ENCODE results near the gene PARVB. TPM values are rescaled to one million over a fixed set of nuclear protein-coding genes. Genes with fewer than 3 reads are reported as not detected.
A peak's percentile ranks its signal among the peaks of the same experiment; 100 is the strongest.

PARVB gene
- polyA plus RNA-seq, 1 experiment = 65.8 TPM

GRCh38 chr22:44202261-44202789, 178.2 kb downstream of the PARVB start:
- Histone ChIP-seq H3K27me3 (ENCODE audit: control insufficient read depth, insufficient read depth, low read length) (peaks cover 2% of the 10 kb centered on the region; the same call in 1 of the 2 replicates), H3K4me3 (ENCODE audit: low read depth, low read length) (no peak overlapping the region), H3K36me3 (ENCODE audit: control insufficient read depth, insufficient read depth, low read length) (no peaks in the 10 kb centered on the region)
- CTCF ChIA-PET = no interaction called here
- POLR2A ChIA-PET = interaction anchor here (1.1 kb wide), 1 partner anchor 10 kb away, joined by 3 read pairs; no protein-coding TSS in a partner anchor
- peak; percentile 73 for DNase-seq (ENCODE audit: low read depth)
- TF ChIP-seq CTCF (IDR thresholded peaks at IDR 0.05; ENCODE audit: insufficient read depth, low read depth, low read length) = no peak

- ChIA-PET CTCF (no interaction called here), POLR2A (no interaction called here)
Observed at GRCh38 chr22:44203203-44203602, 179.1 kb downstream of the PARVB start.

GRCh38 chr22:44204739-44205515, 180.8 kb downstream of the PARVB start:
- no peak for DNase-seq (ENCODE audit: low read depth)
- CTCF ChIA-PET = no interaction called here
- no peaks in the 10 kb centered on the region for H3K36me3 ChIP-seq (ENCODE audit: control insufficient read depth, insufficient read depth, low read length)
- POLR2A ChIA-PET = no interaction called here
- peaks cover 2% of the 10 kb centered on the region; the same call in 1 of the 2 replicates for H3K27me3 ChIP-seq (ENCODE audit: control insufficient read depth, insufficient read depth, low read length)
- no peak for TF ChIP-seq CTCF (IDR thresholded peaks at IDR 0.05; ENCODE audit: insufficient read depth, low read depth, low read length)
- no peak overlapping the region for H3K4me3 ChIP-seq (ENCODE audit: low read depth, low read length)

More at GRCh38 chr22:44203203-44203602, 179.1 kb downstream of the PARVB start:
- Histone ChIP-seq H3K4me3 (ENCODE audit: low read depth, low read length) (no peak overlapping the region), H3K27me3 (ENCODE audit: control insufficient read depth, insufficient read depth, low read length) (peaks cover 2% of the 10 kb centered on the region; the same call in 1 of the 2 replicates), H3K36me3 (ENCODE audit: control insufficient read depth, insufficient read depth, low read length) (no peaks in the 10 kb centered on the region)
- no peak for DNase-seq (ENCODE audit: low read depth)
- TF ChIP-seq CTCF (IDR thresholded peaks at IDR 0.05; ENCODE audit: insufficient read depth, low read depth, low read length) = no peak

GRCh38 chr22:44205516-44206329, 181.6 kb downstream of the PARVB start:
- POLR2A ChIA-PET = no interaction called here
- Histone ChIP-seq H3K27me3 (ENCODE audit: control insufficient read depth, insufficient read depth, low read length) (peaks cover 2% of the 10 kb centered on the region; the same call in 1 of the 2 replicates), H3K36me3 (ENCODE audit: control insufficient read depth, insufficient read depth, low read length) (no peaks in the 10 kb centered on the region), H3K4me3 (ENCODE audit: low read depth, low read length) (no peak overlapping the region)
- no peak for DNase-seq (ENCODE audit: low read depth)
- TF ChIP-seq CTCF (IDR thresholded peaks at IDR 0.05; ENCODE audit: insufficient read depth, low read depth, low read length) = no peak
- CTCF ChIA-PET = no interaction called here

GRCh38 chr22:44206330-44206645, 182.2 kb downstream of the PARVB start:
- POLR2A ChIA-PET = no interaction called here
- CTCF ChIA-PET = interaction anchor here (1.0 kb wide), 1 partner anchor 10 kb away, joined by 3 read pairs; no protein-coding TSS in a partner anchor
- Histone ChIP-seq H3K36me3 (ENCODE audit: control insufficient read depth, insufficient read depth, low read length) (no peaks in the 10 kb centered on the region), H3K4me3 (ENCODE audit: low read depth, low read length) (no peak overlapping the region), H3K27me3 (ENCODE audit: control insufficient read depth, insufficient read depth, low read length) (peaks cover 2% of the 10 kb centered on the region; the same call in 1 of the 2 replicates)
- no peak for TF ChIP-seq CTCF (IDR thresholded peaks at IDR 0.05; ENCODE audit: insufficient read depth, low read depth, low read length)
- DNase-seq (ENCODE audit: low read depth) = no peak

Data from BJ (cell line).